ENCODE results near the gene CACNA1E. TPM values are rescaled to one million over a fixed set of nuclear protein-coding genes. Genes with fewer than 3 reads are reported as not detected.

CACNA1E gene
- total and polyA plus RNA-seq, 2 donors (not counting 1 experiment from before 2014, with no cell fraction given) = 0.37 to 0.40 TPM

- intact Hi-C loops (cut with micrococcal nuclease) = no loop called here
- Histone ChIP-seq H3K9me3 (ENCODE audit: control extremely low read depth in 1 of 3, control insufficient read depth in 2 of 3, insufficient read depth in 1 of 3, low read length in 2 of 3) (no peaks in the 10 kb centered on the region), H3K4me3 (ENCODE audit: control extremely low read depth in 1 of 5, extremely low read depth in 1 of 5, insufficient read depth in 1 of 5, low read depth in 2 of 5, low read length in 4 of 5) (no peak overlapping the region), H3K36me3 (replicated peaks in 1 of 2; ENCODE audit: control extremely low read depth in 1 of 2, control insufficient read depth in 1 of 2, extremely low read depth in 1 of 2, insufficient read depth in 2 of 2, low read length in 1 of 2) (no peaks in the 10 kb centered on the region), H3K27me3 (replicated peaks in 1 of 4; ENCODE audit: control extremely low read depth in 1 of 4, control insufficient read depth in 3 of 4, insufficient read depth in 4 of 4, low read length in 3 of 4) (no peaks in the 10 kb centered on the region), H3K9ac (ENCODE audit: low read length) (no peak overlapping the region), H3K27ac (ENCODE audit: low read length in 2 of 2) (no peak overlapping the region), H4K20me1 (ENCODE audit: control insufficient read depth, insufficient read depth, low read length, poor library complexity, severe bottlenecking) (no peaks in the 10 kb centered on the region), H3K79me2 (ENCODE audit: control insufficient read depth, insufficient read depth, low read length) (no peaks in the 10 kb centered on the region), H3K4me2 (replicated peaks; ENCODE audit: low read depth, low read length, poor library complexity, severe bottlenecking) (no peak overlapping the region), H3K4me1 (ENCODE audit: control insufficient read depth in 2 of 2, insufficient read depth in 2 of 2, low read length in 2 of 2) (no peaks in the 10 kb centered on the region), H2AFZ (ENCODE audit: insufficient read depth, low read depth, low read length, poor library complexity, severe bottlenecking) (no peak overlapping the region)
- ATAC-seq (ENCODE audit: low read depth) = no peak
- Mint-ChIP-seq H3K9me3 (ENCODE audit: insufficient read depth) (no peaks in the 10 kb centered on the region), H3K4me1 (no peaks in the 10 kb centered on the region), H3K27ac (no peak overlapping the region), H3K27me3 (peaks cover 17% of the 10 kb centered on the region), H3K4me3 (no peak overlapping the region)
- POLR2A ChIA-PET = no interaction called here
- DNase-seq = no peak
- CTCF ChIA-PET = no interaction called here
- whole genome bisulfite sequencing (ENCODE audit: insufficient coverage) = 86% methylated on average over 1 of the region's 1 CpG
- no peak for TF ChIP-seq CTCF (IDR thresholded peaks at IDR 0.05)
- TF ChIP-seq EZH2 (IDR thresholded peaks at IDR 0.05; ENCODE audit: borderline replicate concordance, insufficient read depth, low read depth, low read length, poor library complexity, severe bottlenecking) = no peak
These were observed 168.0 kb downstream of the CACNA1E start for GRCh38 chr1:181651276-181651675.

GRCh38 chr1:181655756-181656155 is 172.4 kb downstream of the CACNA1E start:
- H4K20me1 ChIP-seq (ENCODE audit: control insufficient read depth, insufficient read depth, low read length, poor library complexity, severe bottlenecking) = no peaks in the 10 kb centered on the region
- POLR2A ChIA-PET = no interaction called here
- H3K27ac Mint-ChIP-seq = no peak overlapping the region
- WGBS (ENCODE audit: insufficient coverage) = no CpG with 5 or more reads among the region's 2 CpGs
- H3K4me2 ChIP-seq (replicated peaks; ENCODE audit: low read depth, low read length, poor library complexity, severe bottlenecking) = no peak overlapping the region
- no peaks in the 10 kb centered on the region for H3K9me3 Mint-ChIP-seq (ENCODE audit: insufficient read depth)
- H3K4me1 ChIP-seq (ENCODE audit: control insufficient read depth in 2 of 2, insufficient read depth in 2 of 2, low read length in 2 of 2) = no peaks in the 10 kb centered on the region
- H3K4me3 ChIP-seq (ENCODE audit: control extremely low read depth in 1 of 5, extremely low read depth in 1 of 5, insufficient read depth in 1 of 5, low read depth in 2 of 5, low read length in 4 of 5) = no peak overlapping the region
- no peaks in the 10 kb centered on the region for H3K4me1 Mint-ChIP-seq
- no peak overlapping the region for H3K27ac ChIP-seq (ENCODE audit: low read length in 2 of 2)
- CTCF ChIA-PET = no interaction called here
- no peak overlapping the region for H3K9ac ChIP-seq (ENCODE audit: low read length)
- TF ChIP-seq CTCF (IDR thresholded peaks at IDR 0.05) (no peak), EZH2 (IDR thresholded peaks at IDR 0.05; ENCODE audit: borderline replicate concordance, insufficient read depth, low read depth, low read length, poor library complexity, severe bottlenecking) (no peak)
- H3K27me3 Mint-ChIP-seq = peaks cover 13% of the 10 kb centered on the region
- H3K27me3 ChIP-seq (replicated peaks in 1 of 4; ENCODE audit: control extremely low read depth in 1 of 4, control insufficient read depth in 3 of 4, insufficient read depth in 4 of 4, low read length in 3 of 4) = no peaks in the 10 kb centered on the region
- H3K9me3 ChIP-seq (ENCODE audit: control extremely low read depth in 1 of 3, control insufficient read depth in 2 of 3, insufficient read depth in 1 of 3, low read length in 2 of 3) = no peaks in the 10 kb centered on the region
- intact Hi-C loops (cut with micrococcal nuclease) = no loop called here
- no peaks in the 10 kb centered on the region for H3K36me3 ChIP-seq (replicated peaks in 1 of 2; ENCODE audit: control extremely low read depth in 1 of 2, control insufficient read depth in 1 of 2, extremely low read depth in 1 of 2, insufficient read depth in 2 of 2, low read length in 1 of 2)
- no peaks in the 10 kb centered on the region for H3K79me2 ChIP-seq (ENCODE audit: control insufficient read depth, insufficient read depth, low read length)
- ATAC-seq (ENCODE audit: low read depth) = no peak
- no peak overlapping the region for H3K4me3 Mint-ChIP-seq
- no peak overlapping the region for H2AFZ ChIP-seq (ENCODE audit: insufficient read depth, low read depth, low read length, poor library complexity, severe bottlenecking)
- no peak for DNase-seq
